GM12891 (cell line): ENCODE data around the gene GON7.

Experiments
- PAX5 ChIP-seq: IDR thresholded peaks from 2 replicates; pipeline ENCODE4 v1.6.1; 2011; ENCODE audit warnings: low read length, moderate library complexity, mild to moderate bottlenecking; ENCODE audit not compliant: insufficient read depth, severe bottlenecking
- POLR2A ChIP-seq: IDR thresholded peaks from 2 replicates; pipeline ENCODE4 v1.6.1; 2011; ENCODE audit warnings: low read depth, low read length, control low read depth
- POLR2AphosphoS5 ChIP-seq: IDR thresholded peaks from 2 replicates; pipeline ENCODE4 v1.6.1; 2011; ENCODE audit warnings: low read depth, low read length, control low read depth
- POU2F2 ChIP-seq: IDR thresholded peaks from 2 replicates; pipeline ENCODE4 v1.6.1; 2011; ENCODE audit warnings: low read depth, mild to moderate bottlenecking, control low read depth, low read length, moderate library complexity
- SPI1 ChIP-seq: IDR thresholded peaks from 2 replicates; pipeline ENCODE4 v1.6.1; 2011; ENCODE audit warnings: low read depth, low read length, control low read depth
- TAF1 ChIP-seq: IDR thresholded peaks from 2 replicates; pipeline ENCODE4 v1.6.1; 2011; ENCODE audit warnings: low read depth, low read length, control low read depth

DNA sequence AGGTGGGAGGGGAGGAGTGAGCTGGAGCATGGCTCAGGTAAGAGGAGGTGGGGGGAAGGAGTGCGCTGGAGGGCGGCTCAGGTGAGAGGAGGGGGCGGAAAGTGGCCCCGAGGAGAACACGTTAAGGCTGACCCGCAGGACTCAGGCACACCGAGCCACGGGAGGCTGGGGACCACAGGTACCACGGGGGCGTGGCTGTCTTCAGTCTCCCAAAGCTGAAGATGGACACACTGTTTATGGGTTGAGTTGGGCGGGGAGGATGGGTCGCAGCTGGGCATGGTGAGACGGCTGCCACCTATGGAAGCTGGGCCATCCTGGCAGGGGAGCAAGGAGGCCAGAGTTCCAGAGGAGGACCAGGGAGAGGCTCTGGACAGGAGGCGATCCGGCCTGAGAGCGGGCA, 23.7 kb upstream of the GON7 start:
- TF ChIP-seq POLR2A (no peak), POLR2AphosphoS5 (no peak), PAX5 (no peak), POU2F2 (no peak), TAF1 (no peak), SPI1 (no peak)
